LNCAP (cell line): ENCODE data around the gene PRDM5.

Experiments used
- TF ChIP-seq, protein P1 (sequence below): fragments of 450-650 bp; IDR thresholded peaks from 2 replicates; pipeline ENCODE4 v1.5.1; 2017; ENCODE audit warnings: mild to moderate bottlenecking

Gene PRDM5

DNA sequence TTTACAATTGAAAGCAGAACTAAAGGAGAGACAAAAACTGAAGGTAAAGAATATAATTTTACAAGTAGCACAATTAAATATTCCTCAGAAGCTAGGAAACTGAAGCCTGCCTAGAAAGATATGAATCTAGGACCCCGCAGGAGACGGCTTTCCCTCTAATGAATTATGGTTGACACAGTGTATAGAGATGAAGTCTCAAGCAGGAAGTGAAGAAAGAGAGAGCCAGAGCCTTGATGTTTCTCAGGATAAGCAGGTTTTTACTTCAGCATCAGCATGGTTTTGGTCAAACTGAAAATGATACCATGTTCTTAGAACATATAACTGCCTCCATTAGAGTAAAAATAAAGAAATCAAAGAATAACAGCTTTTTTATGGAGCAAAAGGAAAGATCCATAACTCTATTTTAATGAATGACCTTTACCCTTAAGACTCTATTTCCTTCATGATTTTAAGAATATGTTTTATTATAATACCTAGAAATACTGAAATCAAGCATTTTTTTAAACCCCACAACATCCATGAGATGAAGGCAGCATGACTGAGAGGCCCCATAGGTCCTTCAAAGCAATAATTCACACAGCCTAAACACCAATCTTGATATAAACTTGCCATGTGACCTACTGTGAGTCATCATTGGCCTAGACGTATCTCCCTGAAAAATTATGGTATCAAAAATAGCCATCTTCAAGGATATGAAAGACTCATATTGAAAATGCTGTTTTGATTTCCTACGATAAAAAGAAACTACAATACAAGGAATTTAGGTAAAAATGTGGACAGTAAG, 193.4 kb downstream of the PRDM5 start:
- TF ChIP-seq, protein P1, sequence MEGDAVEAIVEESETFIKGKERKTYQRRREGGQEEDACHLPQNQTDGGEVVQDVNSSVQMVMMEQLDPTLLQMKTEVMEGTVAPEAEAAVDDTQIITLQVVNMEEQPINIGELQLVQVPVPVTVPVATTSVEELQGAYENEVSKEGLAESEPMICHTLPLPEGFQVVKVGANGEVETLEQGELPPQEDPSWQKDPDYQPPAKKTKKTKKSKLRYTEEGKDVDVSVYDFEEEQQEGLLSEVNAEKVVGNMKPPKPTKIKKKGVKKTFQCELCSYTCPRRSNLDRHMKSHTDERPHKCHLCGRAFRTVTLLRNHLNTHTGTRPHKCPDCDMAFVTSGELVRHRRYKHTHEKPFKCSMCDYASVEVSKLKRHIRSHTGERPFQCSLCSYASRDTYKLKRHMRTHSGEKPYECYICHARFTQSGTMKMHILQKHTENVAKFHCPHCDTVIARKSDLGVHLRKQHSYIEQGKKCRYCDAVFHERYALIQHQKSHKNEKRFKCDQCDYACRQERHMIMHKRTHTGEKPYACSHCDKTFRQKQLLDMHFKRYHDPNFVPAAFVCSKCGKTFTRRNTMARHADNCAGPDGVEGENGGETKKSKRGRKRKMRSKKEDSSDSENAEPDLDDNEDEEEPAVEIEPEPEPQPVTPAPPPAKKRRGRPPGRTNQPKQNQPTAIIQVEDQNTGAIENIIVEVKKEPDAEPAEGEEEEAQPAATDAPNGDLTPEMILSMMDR: no peak

DNA sequence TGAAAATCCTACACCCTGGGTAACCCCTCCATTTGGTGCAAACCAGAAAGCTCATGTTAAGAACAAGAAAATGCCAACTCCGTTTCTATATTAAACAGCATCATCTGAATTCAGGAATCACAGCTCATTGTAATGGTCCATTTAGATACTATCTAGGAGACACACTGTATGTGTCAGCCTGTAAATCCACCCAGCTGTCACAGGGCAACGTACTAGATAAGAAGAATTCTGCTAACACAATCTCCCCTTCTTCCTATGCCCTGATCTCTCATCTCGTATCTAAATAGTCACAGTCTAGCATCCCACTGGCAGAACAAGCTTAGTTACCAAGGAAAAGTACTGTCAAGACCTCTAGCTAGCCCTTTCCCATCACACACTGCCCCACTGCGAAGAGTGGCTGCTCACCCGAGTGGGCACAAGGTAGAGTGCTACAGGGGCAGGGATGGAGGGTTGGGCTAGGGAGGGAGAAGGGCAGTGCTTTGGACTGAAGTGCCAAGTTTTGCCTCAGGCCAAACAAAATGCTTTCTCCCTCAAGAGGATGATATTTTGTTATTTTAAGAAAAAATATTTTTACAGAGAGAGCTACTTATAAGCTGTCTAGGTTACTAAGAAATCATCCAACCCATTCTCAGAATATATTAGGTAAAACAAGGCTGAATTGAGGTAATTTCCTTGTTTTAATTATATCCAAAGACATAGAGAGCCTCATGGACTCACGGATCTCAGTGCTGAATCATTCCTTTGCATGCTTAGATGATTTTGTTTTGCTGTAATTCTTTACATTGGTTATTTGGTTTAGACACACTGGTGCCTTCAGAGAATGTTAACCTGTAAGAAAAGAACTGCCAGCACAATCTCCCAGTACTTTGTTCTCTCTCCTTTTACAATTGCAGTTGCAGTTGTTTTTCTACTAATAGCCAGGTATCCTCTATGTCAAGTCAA, 196.6 kb downstream of the PRDM5 start:
- TF ChIP-seq, protein P1: no peak

DNA sequence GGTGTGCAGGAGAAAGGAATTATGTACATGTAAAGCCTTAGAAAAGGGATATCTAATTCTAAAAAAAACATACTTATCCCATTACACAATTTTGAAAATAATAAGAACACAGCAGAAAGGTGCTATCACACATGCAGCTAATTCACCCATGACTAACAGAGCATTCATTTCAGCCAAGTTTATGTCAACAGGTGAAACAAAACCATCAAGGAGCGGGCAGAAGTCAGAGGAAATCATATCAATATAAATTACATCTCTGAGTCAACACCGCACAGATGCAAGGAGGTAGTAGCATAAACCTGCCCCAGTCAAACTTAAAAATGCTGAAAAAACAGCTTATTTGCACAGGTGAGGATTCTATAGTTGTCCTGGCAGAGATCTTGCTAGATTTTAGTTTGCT, 197.9 kb downstream of the PRDM5 start:
- TF ChIP-seq, protein P1: no peak

DNA sequence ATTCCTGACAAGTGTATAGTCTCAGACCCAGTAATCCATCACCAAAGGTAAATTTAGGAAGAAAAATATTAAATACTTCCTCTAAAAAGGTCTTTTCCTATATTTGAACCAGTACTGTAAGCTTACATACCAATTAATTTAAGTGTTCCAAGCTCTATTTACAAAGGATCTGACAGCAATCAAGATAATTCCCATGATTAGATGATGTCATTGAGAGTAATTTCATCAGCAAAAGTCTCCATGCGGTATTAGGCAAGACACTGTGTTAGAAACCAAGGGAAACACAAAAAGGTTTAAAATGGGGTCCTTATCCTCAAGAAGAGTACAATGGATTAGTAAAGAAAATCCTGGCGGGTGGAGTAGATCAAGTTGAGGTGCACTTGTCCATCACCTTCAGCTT, 198.5 kb downstream of the PRDM5 start:
- TF ChIP-seq, protein P1: no peak

DNA sequence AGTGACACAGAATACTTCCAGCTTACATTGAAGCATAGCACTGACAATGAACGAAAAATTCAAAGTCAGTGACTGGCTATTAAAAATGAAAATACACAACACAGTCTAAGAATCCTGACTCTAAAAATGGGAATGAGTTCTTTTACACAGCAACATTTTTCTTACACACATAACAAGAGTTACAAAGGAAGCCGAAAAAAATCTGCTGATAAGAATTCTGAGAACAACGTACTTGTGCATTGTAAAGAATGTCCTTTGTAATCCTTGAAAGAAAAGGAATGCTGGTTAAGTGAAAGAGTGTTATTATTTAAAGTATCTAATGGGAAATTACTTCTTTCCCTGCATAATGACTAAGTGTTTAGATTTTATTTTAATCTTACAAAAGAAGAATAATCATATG, 199.4 kb downstream of the PRDM5 start:
- TF ChIP-seq, protein P1: no peak

DNA sequence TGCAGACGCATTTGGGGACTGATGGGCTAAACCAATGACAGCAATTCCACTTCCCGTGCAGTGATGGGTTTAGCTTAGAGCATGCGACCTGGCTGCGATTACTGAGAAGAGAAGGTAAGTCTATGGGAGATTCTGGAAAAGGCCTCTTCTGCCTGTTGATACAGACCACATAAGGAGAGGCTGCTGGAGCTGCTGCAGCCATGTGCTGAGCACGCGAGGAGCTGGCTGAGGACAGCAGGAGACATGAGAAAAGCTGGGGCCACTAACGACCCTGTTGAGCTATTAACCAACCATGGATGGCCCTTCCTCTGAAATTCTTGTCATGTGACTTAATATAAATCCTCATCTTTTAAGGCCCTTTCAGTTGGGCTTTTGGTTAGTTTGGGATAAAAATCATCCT, 199.9 kb downstream of the PRDM5 start:
- TF ChIP-seq, protein P1: no peak

DNA sequence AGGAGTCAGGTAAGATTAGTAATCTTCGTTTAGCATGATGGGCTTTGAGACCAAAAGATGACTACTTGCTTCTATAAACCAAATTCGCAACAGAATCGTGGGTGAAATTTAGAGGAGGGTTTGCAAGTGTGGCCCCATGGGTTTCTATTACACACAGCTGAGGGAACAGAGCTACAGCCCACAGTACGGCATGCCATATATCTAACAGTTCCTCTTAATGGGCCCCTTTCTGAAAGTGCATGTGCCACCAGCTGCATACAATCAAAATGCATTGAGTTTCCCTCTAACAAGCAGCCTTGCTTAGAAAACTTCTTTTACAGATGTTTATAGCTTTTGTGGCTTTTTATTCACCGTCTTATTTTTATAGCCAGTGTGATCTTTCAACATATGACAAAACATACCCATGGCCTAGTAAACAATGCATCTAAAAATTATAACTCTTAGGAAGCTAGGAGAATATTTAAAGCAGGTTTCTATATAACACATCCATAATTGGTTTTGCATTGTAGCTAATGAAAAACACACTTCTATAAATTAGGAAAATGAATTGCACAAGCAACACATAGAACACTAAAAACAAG, 202.1 kb downstream of the PRDM5 start:
- TF ChIP-seq, protein P1: no peak
